T-cell (primary cell): ENCODE data around the gene CNOT6. TPM values are rescaled to one million over a fixed set of nuclear protein-coding genes. Genes with fewer than 3 reads are reported as not detected.
A peak's percentile ranks its signal among the peaks of the same experiment; 100 is the strongest.
"Not testable (repeated sequence)": the region's sequence is repeated elsewhere in the genome, so short reads cannot be mapped to it uniquely, and the experiment has no call there.

Experiments
- ATAC-seq, 4 experiments: fragments of 200-7000 bp in 3 of 4; fragments of 150-1000 bp in 1 of 4; cut with Tn5 transposase; replicated peaks in 1 of 4; 1 replicate in 3 of 4; 2 replicates in 1 of 4; pipeline ENCODE4 v1.10.0; 2021; ENCODE audit warnings: moderate library complexity in 3 of 4, mild to moderate bottlenecking in 2 of 4, moderate number of reproducible peaks in 1 of 4
- CTCF ChIA-PET, 2 donors: fragments of 300-600 bp; sonication (Branson Sonifier 250); formaldehyde crosslinking; loops; one replicate each; lab custom pipeline; 2022; ENCODE audit warnings: antibody characterized with exemption in 2 of 2; lab: Charles Lee
- POLR2A ChIA-PET, 2 donors: fragments of 300-600 bp; sonication (Branson Sonifier 250); formaldehyde crosslinking; loops; one replicate each; lab custom pipeline; 2022; ENCODE audit warnings: antibody characterized with exemption in 2 of 2; lab: Charles Lee
- DNase-seq, 35 experiments: peaks; one replicate each; pipeline versions ENCODE4 v3.0.0 to v3.0.0-alpha.2; 2013 to 2023
- H3K27ac ChIP-seq: one replicate; pipeline ENCODE4 v1.5.1; 2013; ENCODE audit warnings: low read length
- H3K27me3 ChIP-seq, 2 experiments: replicated peaks in 1 of 2; 1 replicate in 1 of 2; 2 replicates in 1 of 2; pipeline versions ENCODE4 v1.6.1 to v1.7.0; 2013; ENCODE audit warnings: low read length in 1 of 2, mixed read lengths in 1 of 2; ENCODE audit not compliant: control insufficient read depth in 2 of 2, insufficient read depth in 2 of 2; ENCODE audit errors: extremely low read depth in 1 of 2
- H3K36me3 ChIP-seq, 2 donors: 1 replicate in 1 of 2; 2 replicates in 1 of 2; pipeline versions ENCODE4 v1.6.1 to v1.7.0; 2013; ENCODE audit warnings: low read length in 1 of 2; ENCODE audit not compliant: control insufficient read depth in 2 of 2, insufficient read depth in 1 of 2; ENCODE audit errors: extremely low read depth in 1 of 2
- H3K4me1 ChIP-seq, 2 experiments: 1 replicate in 1 of 2; 2 replicates in 1 of 2; pipeline versions ENCODE4 v1.6.1 to v1.7.0; 2013; ENCODE audit warnings: low read length in 2 of 2, mixed read lengths in 1 of 2; ENCODE audit not compliant: insufficient read depth in 2 of 2, control insufficient read depth in 1 of 2; ENCODE audit errors: extremely low read depth in 1 of 2
- H3K4me3 ChIP-seq, 2 donors: 1 replicate in 1 of 2; 2 replicates in 1 of 2; pipeline versions ENCODE4 v1.5.1 to v1.7.0; 2013; ENCODE audit warnings: mild to moderate bottlenecking in 2 of 2, low read length in 1 of 2, moderate library complexity in 1 of 2; ENCODE audit not compliant: control insufficient read depth in 1 of 2; ENCODE audit errors: extremely low read depth in 1 of 2
- H3K9me3 ChIP-seq: 2 replicates; pipeline ENCODE4 v1.7.0; 2013
- H3K27ac Mint-ChIP-seq, 2 donors: one replicate each; pipeline ENCODE4 v1.8.0; 2020 to 2021; ENCODE audit warnings: mild to moderate bottlenecking in 2 of 2, mixed read lengths in 2 of 2
- H3K27me3 Mint-ChIP-seq, 2 donors: one replicate each; pipeline ENCODE4 v1.8.0; 2021 to 2022; ENCODE audit warnings: mixed read lengths in 2 of 2
- H3K36me3 Mint-ChIP-seq: one replicate; pipeline ENCODE4 v1.8.0; 2021; ENCODE audit warnings: mixed read lengths
- H3K4me1 Mint-ChIP-seq, 3 donors: one replicate each; pipeline ENCODE4 v1.8.0; 2020 to 2022; ENCODE audit warnings: mixed read lengths in 3 of 3, mild to moderate bottlenecking in 1 of 3
- H3K4me3 Mint-ChIP-seq, 3 donors: one replicate each; pipeline ENCODE4 v1.8.0; 2020 to 2022; ENCODE audit warnings: mild to moderate bottlenecking in 3 of 3, mixed read lengths in 3 of 3, moderate library complexity in 3 of 3
- H3K9me3 Mint-ChIP-seq, 3 donors: one replicate each; pipeline ENCODE4 v1.8.0; 2020 to 2022; ENCODE audit warnings: mixed read lengths in 3 of 3
- WGBS: methylation state at CpG from one replicate; pipeline ENCODE4 v1.1.5; 2013; ENCODE audit warnings: missing lambda C conversion rate; ENCODE audit not compliant: insufficient coverage; 5-methylcytosine and 5-hydroxymethylcytosine counted together
- total RNA-seq, 35 experiments: library from RNA in 6 of 35; stranded (reverse) in 6 of 35; fragments of 120-200 nt in 1 of 35; gene quantifications; one replicate each; pipeline versions ENCODE4 v1.2.1 to v1.2.4 and lab custom pipeline; 2013 to 2026

The CNOT6 gene
- total RNA-seq, 5 donors from 2014 or later (not counting 1 experiment from before 2014, with no cell fraction given) = 25.1 to 29.9 (median 25.6) TPM

- Histone ChIP-seq H3K9me3 (no peaks in the 10 kb centered on the region), H3K36me3 (peaks cover 0 to 5% of the 10 kb centered on the region in 2 donors), H3K27ac (no peak overlapping the region), H3K4me1 (peaks cover 6 to 14% of the 10 kb centered on the region in 2 experiments), H3K4me3 (no peak overlapping the region), H3K27me3 (no peaks in the 10 kb centered on the region)
- DNase-seq (no peak), ATAC-seq (no peak)
- H3K27ac Mint-ChIP-seq = peak overlapping the region; percentile 28 to 37
- no peaks in the 10 kb centered on the region for H3K36me3 Mint-ChIP-seq
- ChIA-PET POLR2A (interaction anchor here in 1 of 2 donors (0.6 kb wide), 1 partner anchor 14 kb away, joined by 5 read pairs; no protein-coding TSS in a partner anchor), CTCF (interaction anchor here in 1 of 2 donors (0.6 to 1.8 kb wide), 4 partner anchors 14 to 206 kb away, joined by 3 to 8 read pairs (median 4); no protein-coding TSS in a partner anchor)
- peaks cover 57 to 72% (median 69%) of the 10 kb centered on the region in 3 donors for H3K4me1 Mint-ChIP-seq
- H3K9me3 Mint-ChIP-seq = no peaks in the 10 kb centered on the region
- H3K4me3 Mint-ChIP-seq = no peak overlapping the region
- WGBS = 89% methylated on average over 1 of the region's 4 CpGs
- no peaks in the 10 kb centered on the region for H3K27me3 Mint-ChIP-seq
Observed at GRCh38 chr5:180523629-180524466, 29.7 kb downstream of the CNOT6 start.

GRCh38 chr5:180525399-180525798, 31.2 kb downstream of the CNOT6 start:
- Mint-ChIP-seq H3K27me3 (no peaks in the 10 kb centered on the region), H3K36me3 (peaks cover 12% of the 10 kb centered on the region), H3K4me1 (peaks cover 53 to 66% (median 59%) of the 10 kb centered on the region in 3 donors), H3K9me3 (no peaks in the 10 kb centered on the region), H3K27ac (peak overlapping the region in 1 of 2 donors; percentile 35), H3K4me3 (no peak overlapping the region)
- Histone ChIP-seq H3K36me3 (peaks cover 0 to 18% of the 10 kb centered on the region in 2 donors), H3K27ac (no peak overlapping the region), H3K27me3 (no peaks in the 10 kb centered on the region), H3K9me3 (no peaks in the 10 kb centered on the region), H3K4me1 (peaks cover 6 to 14% of the 10 kb centered on the region in 2 experiments), H3K4me3 (no peak overlapping the region)
- POLR2A ChIA-PET = interaction anchor here in 1 of 2 donors (0.6 kb wide), 1 partner anchor 323 kb away, joined by 3 read pairs; no protein-coding TSS in a partner anchor
- peak in 2 of 4 experiments; percentile 23 to 43 for ATAC-seq
- CTCF ChIA-PET = interaction anchor here (0.6 to 1.8 kb wide), 4 partner anchors 11 to 193 kb away, joined by 3 to 8 read pairs (median 6); no protein-coding TSS in a partner anchor
- 100% methylated on average over 1 of the region's 4 CpGs for WGBS
- DNase-seq = peak in 1 of 35 experiments; percentile 7

- 97% methylated on average over 4 of the region's 4 CpGs for WGBS
- H3K4me3 Mint-ChIP-seq = no peak overlapping the region
- Histone ChIP-seq H3K27me3 (no peaks in the 10 kb centered on the region), H3K4me3 (no peak overlapping the region), H3K9me3 (no peaks in the 10 kb centered on the region), H3K4me1 (peaks cover 6 to 14% of the 10 kb centered on the region in 2 experiments), H3K36me3 (peaks cover 0 to 18% of the 10 kb centered on the region in 2 donors), H3K27ac (no peak overlapping the region)
- DNase-seq (no peak), ATAC-seq (no peak)
- H3K9me3 Mint-ChIP-seq = no peaks in the 10 kb centered on the region
- no peak overlapping the region for H3K27ac Mint-ChIP-seq
- H3K27me3 Mint-ChIP-seq = no peaks in the 10 kb centered on the region
- H3K4me1 Mint-ChIP-seq = peaks cover 52 to 60% (median 54%) of the 10 kb centered on the region in 3 donors
- CTCF ChIA-PET = interaction anchor here in 1 of 2 donors (0.7 kb wide), 1 partner anchor 51 kb away, joined by 3 read pairs; no protein-coding TSS in a partner anchor
- POLR2A ChIA-PET = no interaction called here
- peaks cover 12% of the 10 kb centered on the region for H3K36me3 Mint-ChIP-seq
Observed at GRCh38 chr5:180526269-180526668, 32.1 kb downstream of the CNOT6 start.

GRCh38 chr5:180527659-180528058, 33.5 kb downstream of the CNOT6 start:
- Mint-ChIP-seq H3K36me3 (peaks cover 18% of the 10 kb centered on the region), H3K4me1 (peaks cover 40 to 49% (median 40%) of the 10 kb centered on the region in 3 donors), H3K4me3 (no peak overlapping the region), H3K9me3 (no peaks in the 10 kb centered on the region), H3K27me3 (no peaks in the 10 kb centered on the region), H3K27ac (no peak overlapping the region)
- H3K9me3 ChIP-seq = no peaks in the 10 kb centered on the region
- CTCF ChIA-PET = no interaction called here
- H3K4me3 ChIP-seq = no peak overlapping the region
- no peak overlapping the region for H3K27ac ChIP-seq
- WGBS = 96% methylated on average over 15 of the region's 15 CpGs
- DNase-seq (no peak), ATAC-seq (no peak)
- POLR2A ChIA-PET = no interaction called here
- no peaks in the 10 kb centered on the region for H3K27me3 ChIP-seq
- H3K4me1 ChIP-seq = peaks cover 6 to 7% of the 10 kb centered on the region in 2 experiments
- peaks cover 0 to 26% of the 10 kb centered on the region in 2 donors for H3K36me3 ChIP-seq

GRCh38 chr5:180531036-180531585, 36.9 kb downstream of the CNOT6 start:
- H3K27ac Mint-ChIP-seq, H3K9me3 ChIP-seq, H3K9me3 Mint-ChIP-seq, H3K27ac ChIP-seq, H3K4me1 ChIP-seq, POLR2A ChIA-PET, H3K4me3 ChIP-seq, H3K27me3 Mint-ChIP-seq, DNase-seq, H3K4me3 Mint-ChIP-seq, ATAC-seq, H3K27me3 ChIP-seq, CTCF ChIA-PET: not testable (repeated sequence)
- Mint-ChIP-seq H3K4me1 (peaks cover 10 to 24% (median 14%) of the 10 kb centered on the region in 3 donors), H3K36me3 (peaks cover 38% of the 10 kb centered on the region)
- WGBS = 94% methylated on average over 22 of the region's 43 CpGs
- H3K36me3 ChIP-seq = peaks cover 0 to 40% of the 10 kb centered on the region in 2 donors

GRCh38 chr5:180532268-180532667, 38.1 kb downstream of the CNOT6 start:
- no CpG with 5 or more reads among the region's 1 CpG for WGBS
- H3K36me3 Mint-ChIP-seq = peaks cover 47% of the 10 kb centered on the region
- peaks cover 5 to 19% (median 10%) of the 10 kb centered on the region in 3 donors for H3K4me1 Mint-ChIP-seq
- H3K4me3 Mint-ChIP-seq = no peak overlapping the region
- ATAC-seq = no peak
- POLR2A ChIA-PET = no interaction called here
- H3K27ac ChIP-seq = no peak overlapping the region
- H3K4me1 ChIP-seq = no peaks in the 10 kb centered on the region
- no peak overlapping the region for H3K4me3 ChIP-seq
- H3K27me3 Mint-ChIP-seq = no peaks in the 10 kb centered on the region
- DNase-seq = no peak
- CTCF ChIA-PET = no interaction called here
- no peaks in the 10 kb centered on the region for H3K27me3 ChIP-seq
- peak overlapping the region in 1 of 2 donors; percentile 34 for H3K27ac Mint-ChIP-seq
- no peaks in the 10 kb centered on the region for H3K9me3 Mint-ChIP-seq
- H3K36me3 ChIP-seq = peaks cover 0 to 45% of the 10 kb centered on the region in 2 donors
- H3K9me3 ChIP-seq = no peaks in the 10 kb centered on the region
